ENCODE data around the gene UQCC5.

UQCC5 gene

DNA sequence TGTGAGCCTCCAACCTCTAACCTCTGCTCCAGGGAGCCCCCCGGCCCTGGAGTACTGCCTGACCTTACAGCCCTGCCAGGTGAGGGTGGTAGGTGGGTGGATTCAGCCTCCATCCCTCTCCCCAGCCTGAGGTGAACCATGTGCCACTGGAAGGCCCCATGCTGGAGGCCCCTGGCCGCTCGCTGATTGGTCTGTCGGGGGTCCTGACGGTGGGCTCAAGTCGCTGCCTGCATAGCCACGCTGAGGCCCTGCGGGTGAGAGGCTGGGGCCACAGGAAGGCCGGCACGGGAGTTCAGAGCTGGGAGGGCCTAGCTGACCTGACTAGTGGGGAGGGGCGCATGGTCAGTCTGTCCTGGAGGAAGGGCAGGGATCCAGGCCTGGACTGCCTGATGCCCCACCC, 21.8 kb upstream of the UQCC5 start:
- no peak overlapping the region for H3K4me3 ChIP-seq (ENCODE audit: low read depth, low read length)
- no peak for TF ChIP-seq CTCF (IDR thresholded peaks at IDR 0.05; ENCODE audit: borderline replicate concordance, insufficient read depth, low read depth, low read length)

GRCh38 chr3:52515192-52515591, 21.2 kb upstream of the UQCC5 start:
- TF ChIP-seq CTCF (IDR thresholded peaks at IDR 0.05; ENCODE audit: borderline replicate concordance, insufficient read depth, low read depth, low read length): no peak

GRCh38 chr3:52516509-52517195, 19.8 kb upstream of the UQCC5 start:
- no peak for TF ChIP-seq CTCF (IDR thresholded peaks at IDR 0.05; ENCODE audit: borderline replicate concordance, insufficient read depth, low read depth, low read length)
- no peak overlapping the region for H3K4me3 ChIP-seq (ENCODE audit: low read depth, low read length)

More at GRCh38 chr3:52515192-52515591, 21.2 kb upstream of the UQCC5 start:
- H3K4me3 ChIP-seq (ENCODE audit: low read depth, low read length): no peak overlapping the region

DNA sequence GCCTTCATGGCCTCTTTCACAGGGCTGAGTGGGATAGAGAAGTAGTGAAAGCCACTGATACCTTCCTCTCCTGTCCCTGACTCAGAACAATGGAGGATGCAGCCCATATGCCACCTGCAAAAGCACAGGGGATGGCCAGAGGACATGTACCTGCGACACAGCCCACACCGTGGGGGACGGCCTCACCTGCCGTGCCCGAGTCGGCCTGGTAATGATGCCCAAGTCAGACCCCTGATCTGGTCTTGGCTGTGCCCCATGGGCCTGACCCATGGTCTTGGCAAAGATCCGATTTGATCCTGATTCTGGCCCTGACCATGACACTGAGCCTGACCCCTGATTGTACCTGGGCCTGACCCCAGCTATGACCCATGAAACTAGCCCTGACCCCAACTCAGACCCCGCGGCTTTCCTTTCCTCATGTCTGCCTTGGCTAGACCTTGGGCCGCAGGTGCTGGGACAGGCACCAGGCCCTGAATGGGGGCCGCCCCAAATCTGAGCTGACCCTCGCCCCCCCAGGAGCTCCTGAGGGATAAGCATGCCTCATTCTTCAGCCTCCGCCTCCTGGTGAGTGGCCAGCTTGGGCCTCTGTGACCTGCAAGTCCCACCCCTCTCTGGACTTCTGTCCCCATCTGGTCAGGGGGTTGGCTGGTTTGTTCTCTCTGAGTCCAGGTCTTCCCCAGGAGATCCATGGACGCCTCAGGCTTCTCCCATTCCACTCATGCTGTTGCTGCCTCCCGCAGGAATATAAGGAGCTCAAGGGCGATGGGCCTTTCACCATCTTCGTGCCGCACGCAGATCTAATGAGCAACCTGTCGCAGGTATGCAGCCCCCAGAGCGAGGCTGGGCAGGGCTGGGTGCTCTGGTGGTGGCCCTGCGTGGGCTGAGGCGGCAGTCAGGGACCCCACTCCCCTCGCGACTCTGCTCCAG, 18.3 kb upstream of the UQCC5 start:
- TF ChIP-seq CTCF (IDR thresholded peaks at IDR 0.05; ENCODE audit: borderline replicate concordance, insufficient read depth, low read depth, low read length): no peak
- H3K4me3 ChIP-seq (ENCODE audit: low read depth, low read length): no peak overlapping the region

- no peak for TF ChIP-seq CTCF (IDR thresholded peaks at IDR 0.05; ENCODE audit: borderline replicate concordance, insufficient read depth, low read depth, low read length)
- no peak overlapping the region for H3K4me3 ChIP-seq (ENCODE audit: low read depth, low read length)
These were observed 17.5 kb upstream of the UQCC5 start for GRCh38 chr3:52518723-52519444.

GRCh38 chr3:52519445-52520140, 16.8 kb upstream of the UQCC5 start:
- no peak for TF ChIP-seq CTCF (IDR thresholded peaks at IDR 0.05; ENCODE audit: borderline replicate concordance, insufficient read depth, low read depth, low read length)
- no peak overlapping the region for H3K4me3 ChIP-seq (ENCODE audit: low read depth, low read length)

Measured in GM12875 (cell line).